Choroid plexus epithelial cell (primary cell): ENCODE results near the gene ELAC1.

ENCODE experiments used
- DNase-seq: peaks from one replicate; pipeline ENCODE4 v3.0.0-alpha.2; 2010; ENCODE audit warnings: low read depth
- H3K4me3 ChIP-seq: 2 replicates; pipeline ENCODE4 v1.5.1; 2011; ENCODE audit warnings: low read depth, mild to moderate bottlenecking, control low read depth, low read length, moderate library complexity
- TF ChIP-seq, protein P1 (sequence below): conservative IDR thresholded peaks from 2 replicates; pipeline ENCODE4 v1.5.1; 2011; ENCODE audit warnings: low read depth, mild to moderate bottlenecking, control low read depth, inconsistent platforms, low read length, moderate library complexity

ELAC1 gene

DNA sequence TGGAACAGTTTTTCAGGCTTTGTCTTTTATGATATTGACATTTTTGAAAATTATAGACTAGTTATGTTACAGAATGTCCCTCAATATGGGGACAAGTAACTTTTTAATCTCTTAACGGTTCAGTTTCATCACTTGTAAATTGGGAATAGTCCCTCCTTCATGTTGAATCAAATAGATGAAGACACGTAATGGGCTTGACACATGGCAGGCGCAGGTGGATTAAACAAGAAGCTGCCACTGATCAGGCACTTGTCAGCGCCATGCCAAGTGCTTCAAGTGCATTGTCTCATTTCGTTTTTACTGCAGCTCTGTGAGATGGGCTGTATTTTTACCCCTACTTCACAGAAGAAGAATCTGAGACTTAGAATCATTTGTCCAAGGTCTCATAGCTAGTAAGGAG is 52.7 kb downstream of the ELAC1 start:
- TF ChIP-seq, protein P1, sequence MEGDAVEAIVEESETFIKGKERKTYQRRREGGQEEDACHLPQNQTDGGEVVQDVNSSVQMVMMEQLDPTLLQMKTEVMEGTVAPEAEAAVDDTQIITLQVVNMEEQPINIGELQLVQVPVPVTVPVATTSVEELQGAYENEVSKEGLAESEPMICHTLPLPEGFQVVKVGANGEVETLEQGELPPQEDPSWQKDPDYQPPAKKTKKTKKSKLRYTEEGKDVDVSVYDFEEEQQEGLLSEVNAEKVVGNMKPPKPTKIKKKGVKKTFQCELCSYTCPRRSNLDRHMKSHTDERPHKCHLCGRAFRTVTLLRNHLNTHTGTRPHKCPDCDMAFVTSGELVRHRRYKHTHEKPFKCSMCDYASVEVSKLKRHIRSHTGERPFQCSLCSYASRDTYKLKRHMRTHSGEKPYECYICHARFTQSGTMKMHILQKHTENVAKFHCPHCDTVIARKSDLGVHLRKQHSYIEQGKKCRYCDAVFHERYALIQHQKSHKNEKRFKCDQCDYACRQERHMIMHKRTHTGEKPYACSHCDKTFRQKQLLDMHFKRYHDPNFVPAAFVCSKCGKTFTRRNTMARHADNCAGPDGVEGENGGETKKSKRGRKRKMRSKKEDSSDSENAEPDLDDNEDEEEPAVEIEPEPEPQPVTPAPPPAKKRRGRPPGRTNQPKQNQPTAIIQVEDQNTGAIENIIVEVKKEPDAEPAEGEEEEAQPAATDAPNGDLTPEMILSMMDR, result no peak
- H3K4me3 ChIP-seq, result no peak overlapping the region
- no peak for DNase-seq

GRCh38 chr18:51021226-51021965 is 53.6 kb downstream of the ELAC1 start:
- no peak for DNase-seq
- TF ChIP-seq, protein P1, result no peak
- no peak overlapping the region for H3K4me3 ChIP-seq

GRCh38 chr18:51025512-51025911 is 57.7 kb downstream of the ELAC1 start:
- no peak for DNase-seq
- TF ChIP-seq, protein P1, result no peak
- no peak overlapping the region for H3K4me3 ChIP-seq

GRCh38 chr18:51028201-51028805 is 60.5 kb downstream of the ELAC1 start:
- no peak overlapping the region for H3K4me3 ChIP-seq
- TF ChIP-seq, protein P1, result no peak
- DNase-seq, result peak; percentile 36

DNA sequence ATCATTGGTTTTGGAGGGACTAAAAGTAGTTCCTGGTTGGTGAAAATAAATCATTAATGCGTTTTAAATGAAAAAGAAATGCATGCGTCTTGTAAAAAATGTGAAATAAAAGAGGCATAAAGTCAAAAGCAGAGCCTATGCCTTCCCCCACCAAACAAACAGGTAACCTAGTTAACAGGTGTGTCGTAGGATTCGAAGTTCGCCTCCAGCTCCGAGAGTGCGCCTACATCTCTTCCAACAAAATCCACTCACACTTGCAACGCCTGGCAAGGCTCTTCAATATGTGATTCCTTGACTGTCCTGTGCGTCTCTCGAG is 61.5 kb downstream of the ELAC1 start:
- DNase-seq, result no peak
- TF ChIP-seq, protein P1, result no peak
- H3K4me3 ChIP-seq, result peak overlapping the region; percentile 90

DNA sequence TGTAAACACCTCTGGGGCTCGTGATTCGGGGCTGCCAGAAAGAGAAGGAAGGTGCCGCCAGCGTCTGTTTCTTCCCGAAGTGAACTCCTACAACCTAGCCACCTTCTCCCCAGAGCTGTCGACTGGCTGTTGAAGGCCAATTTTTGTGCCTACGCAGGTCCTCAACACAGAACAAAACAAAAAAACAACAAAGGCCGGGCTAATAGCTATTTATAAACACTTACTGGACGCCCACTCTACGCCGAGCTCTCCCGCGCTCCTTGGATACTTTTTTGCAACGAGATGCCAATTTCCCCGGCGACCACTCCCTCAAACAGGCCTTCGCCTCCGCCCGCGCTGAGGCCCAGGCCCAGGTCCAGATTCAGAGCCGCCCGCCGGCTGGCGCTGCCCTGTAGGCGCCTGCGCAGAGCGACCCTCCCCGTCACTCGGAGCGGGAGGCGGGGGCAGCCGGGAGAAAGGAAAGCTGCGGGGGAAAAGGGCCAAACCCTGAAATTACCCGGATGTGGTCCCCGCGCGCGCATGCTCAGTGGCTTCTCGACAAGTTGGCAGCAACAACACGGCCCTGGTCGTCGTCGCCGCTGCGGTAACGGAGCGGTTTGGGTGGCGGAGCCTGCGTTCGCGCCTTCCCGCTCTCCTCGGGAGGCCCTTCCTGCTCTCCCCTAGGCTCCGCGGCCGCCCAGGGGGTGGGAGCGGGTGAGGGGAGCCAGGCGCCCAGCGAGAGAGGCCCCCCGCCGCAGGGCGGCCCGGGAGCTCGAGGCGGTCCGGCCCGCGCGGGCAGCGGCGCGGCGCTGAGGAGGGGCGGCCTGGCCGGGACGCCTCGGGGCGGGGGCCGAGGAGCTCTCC is 62.1 kb downstream of the ELAC1 start, which contains the start of gene SMAD4:
Gene SMAD4 (plus strand): TSS at position 520 of the 843 bp plus-strand sequence. CDS start 16,834 bp downstream, outside the sequence.
- peak within 1 kb of the TSS; percentile 90 for H3K4me3 ChIP-seq
- peak; percentile 97 for DNase-seq
- TF ChIP-seq, protein P1, result no peak
